Activated CD8-positive, alpha-beta T cell treated with anti-CD3 and anti-CD28 coated beads for 36 hours (primary cell): ENCODE data around the gene CDH10. TPM values are rescaled to one million over a fixed set of nuclear protein-coding genes. Genes with fewer than 3 reads are reported as not detected.

Source experiments
- ATAC-seq: fragments of 200-7000 bp; cut with Tn5 transposase; one replicate; pipeline ENCODE4 v1.10.0; 2021; ENCODE audit warnings: mild to moderate bottlenecking, moderate library complexity
- CTCF ChIA-PET: fragments of 350-600 bp; sonication (Branson Sonifier 250); formaldehyde crosslinking; loops from one replicate; lab custom pipeline; 2021; ENCODE audit warnings: antibody characterized with exemption; lab: Charles Lee
- POLR2A ChIA-PET: fragments of 350-600 bp; sonication (Branson Sonifier 250); formaldehyde crosslinking; loops from one replicate; lab custom pipeline; 2021; ENCODE audit warnings: antibody characterized with exemption; lab: Charles Lee
- DNase-seq: peaks from one replicate; pipeline ENCODE4 v3.0.0-alpha.2; 2020
- H3K27ac Mint-ChIP-seq: one replicate; pipeline ENCODE4 v1.8.0; 2021; ENCODE audit warnings: mild to moderate bottlenecking, mixed read lengths
- H3K27me3 Mint-ChIP-seq: one replicate; pipeline ENCODE4 v1.8.0; 2021; ENCODE audit warnings: mixed read lengths
- H3K36me3 Mint-ChIP-seq: one replicate; pipeline ENCODE4 v1.8.0; 2021; ENCODE audit warnings: low read depth, mixed read lengths
- H3K4me1 Mint-ChIP-seq: one replicate; pipeline ENCODE4 v1.8.0; 2021; ENCODE audit warnings: low read depth, mixed read lengths
- H3K4me3 Mint-ChIP-seq: one replicate; pipeline ENCODE4 v1.8.0; 2021; ENCODE audit warnings: mild to moderate bottlenecking, moderate library complexity, mixed read lengths
- H3K9me3 Mint-ChIP-seq: one replicate; pipeline ENCODE4 v1.8.0; 2021; ENCODE audit warnings: mixed read lengths
- intact Hi-C: fragments of 100-400 bp; cut with micrococcal nuclease; formaldehyde crosslinking; loops from one replicate; pipeline ENCODE4 v1.10.0; 2022
- total RNA-seq, 2 experiments: library from RNA; stranded (reverse); gene quantifications; one replicate each; pipeline ENCODE4 v1.2.3, GENCODE V29; 2021
- TF ChIP-seq, protein P1 (sequence below): fragments of 200-600 bp; IDR thresholded peaks from one replicate; pipeline ENCODE4 v1.8.0; 2022; ENCODE audit warnings: antibody characterized with exemption, mild to moderate bottlenecking

The CDH10 gene
- total RNA-seq, 2 experiments from 2014 or later = not detected

DNA sequence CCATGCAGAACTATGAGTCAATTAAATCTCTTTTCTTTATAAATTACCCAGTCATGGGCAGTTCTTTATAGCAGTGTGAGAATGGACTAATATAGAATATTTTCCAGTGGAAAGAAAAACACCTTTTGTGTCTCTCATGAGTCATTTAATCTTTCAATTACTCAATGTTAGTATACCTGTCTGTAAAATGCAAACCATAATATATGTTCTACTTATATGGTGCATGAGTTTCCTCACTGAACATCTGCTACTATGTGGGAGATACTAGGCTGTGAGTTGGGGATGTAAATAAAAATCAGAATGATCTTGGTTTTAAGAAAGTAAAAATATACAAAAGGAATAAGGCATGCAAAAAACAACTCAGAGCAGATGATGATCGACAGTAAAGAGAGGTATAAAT is 15.0 kb downstream of the CDH10 start:
- H3K27me3 Mint-ChIP-seq = no peaks in the 10 kb centered on the region
- H3K4me3 Mint-ChIP-seq = no peak overlapping the region
- no peaks in the 10 kb centered on the region for H3K36me3 Mint-ChIP-seq
- ChIA-PET CTCF (no interaction called here), POLR2A (no interaction called here)
- ATAC-seq (no peak), DNase-seq (no peak)
- intact Hi-C loops = no loop called here
- TF ChIP-seq, protein P1, sequence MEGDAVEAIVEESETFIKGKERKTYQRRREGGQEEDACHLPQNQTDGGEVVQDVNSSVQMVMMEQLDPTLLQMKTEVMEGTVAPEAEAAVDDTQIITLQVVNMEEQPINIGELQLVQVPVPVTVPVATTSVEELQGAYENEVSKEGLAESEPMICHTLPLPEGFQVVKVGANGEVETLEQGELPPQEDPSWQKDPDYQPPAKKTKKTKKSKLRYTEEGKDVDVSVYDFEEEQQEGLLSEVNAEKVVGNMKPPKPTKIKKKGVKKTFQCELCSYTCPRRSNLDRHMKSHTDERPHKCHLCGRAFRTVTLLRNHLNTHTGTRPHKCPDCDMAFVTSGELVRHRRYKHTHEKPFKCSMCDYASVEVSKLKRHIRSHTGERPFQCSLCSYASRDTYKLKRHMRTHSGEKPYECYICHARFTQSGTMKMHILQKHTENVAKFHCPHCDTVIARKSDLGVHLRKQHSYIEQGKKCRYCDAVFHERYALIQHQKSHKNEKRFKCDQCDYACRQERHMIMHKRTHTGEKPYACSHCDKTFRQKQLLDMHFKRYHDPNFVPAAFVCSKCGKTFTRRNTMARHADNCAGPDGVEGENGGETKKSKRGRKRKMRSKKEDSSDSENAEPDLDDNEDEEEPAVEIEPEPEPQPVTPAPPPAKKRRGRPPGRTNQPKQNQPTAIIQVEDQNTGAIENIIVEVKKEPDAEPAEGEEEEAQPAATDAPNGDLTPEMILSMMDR = no peak
- no peaks in the 10 kb centered on the region for H3K4me1 Mint-ChIP-seq
- H3K27ac Mint-ChIP-seq = no peak overlapping the region
- H3K9me3 Mint-ChIP-seq = peaks cover 5% of the 10 kb centered on the region

DNA sequence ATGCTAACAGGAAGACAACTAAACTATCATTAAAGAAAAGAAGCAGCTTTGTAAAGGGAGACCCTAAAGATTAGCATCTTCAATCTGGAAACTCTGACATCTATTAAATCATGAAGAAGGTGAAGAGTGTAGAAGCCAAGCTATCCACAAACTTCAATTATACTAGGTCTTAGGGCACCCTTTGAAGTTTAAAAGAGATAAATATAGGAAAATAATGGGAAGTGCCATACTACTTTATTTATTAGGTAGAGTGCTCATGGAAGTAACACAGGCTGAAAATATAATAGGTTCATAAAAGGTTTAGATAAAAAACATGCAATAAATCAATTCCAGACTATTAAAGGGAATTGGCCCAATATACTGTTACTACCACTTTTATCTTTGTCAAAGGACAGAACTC is 19.9 kb downstream of the CDH10 start:
- no peaks in the 10 kb centered on the region for H3K27me3 Mint-ChIP-seq
- POLR2A ChIA-PET = no interaction called here
- CTCF ChIA-PET = no interaction called here
- TF ChIP-seq, protein P1 = no peak
- intact Hi-C loops = no loop called here
- no peak for DNase-seq
- H3K27ac Mint-ChIP-seq = no peak overlapping the region
- H3K9me3 Mint-ChIP-seq = peaks cover 5% of the 10 kb centered on the region
- no peaks in the 10 kb centered on the region for H3K36me3 Mint-ChIP-seq
- H3K4me3 Mint-ChIP-seq = no peak overlapping the region
- H3K4me1 Mint-ChIP-seq = no peaks in the 10 kb centered on the region
- ATAC-seq = no peak

DNA sequence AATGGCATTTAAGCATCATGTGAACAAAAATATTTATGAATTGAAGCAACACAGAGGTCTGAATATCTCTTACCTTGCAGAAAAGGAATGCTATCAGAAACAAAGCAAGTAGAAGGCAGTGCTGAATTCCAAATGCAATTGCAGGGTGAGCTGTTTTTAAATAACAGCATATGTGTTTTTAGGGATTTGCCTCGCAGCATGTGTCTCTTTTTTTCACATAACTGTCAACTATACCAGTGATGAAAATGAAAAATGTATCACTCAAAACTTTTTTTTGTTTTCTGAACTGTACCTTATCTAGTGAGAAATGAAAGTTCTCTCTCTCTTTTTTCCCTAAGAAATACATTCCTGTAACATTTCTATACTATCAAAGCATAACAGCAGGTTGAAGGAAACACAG is 21.2 kb downstream of the CDH10 start:
- H3K4me1 Mint-ChIP-seq = no peaks in the 10 kb centered on the region
- no peaks in the 10 kb centered on the region for H3K36me3 Mint-ChIP-seq
- TF ChIP-seq, protein P1 = no peak
- H3K9me3 Mint-ChIP-seq = peaks cover 2% of the 10 kb centered on the region
- no peak overlapping the region for H3K4me3 Mint-ChIP-seq
- ChIA-PET CTCF (no interaction called here), POLR2A (no interaction called here)
- H3K27ac Mint-ChIP-seq = no peak overlapping the region
- ATAC-seq (no peak), DNase-seq (no peak)
- intact Hi-C loops = no loop called here
- no peaks in the 10 kb centered on the region for H3K27me3 Mint-ChIP-seq

DNA sequence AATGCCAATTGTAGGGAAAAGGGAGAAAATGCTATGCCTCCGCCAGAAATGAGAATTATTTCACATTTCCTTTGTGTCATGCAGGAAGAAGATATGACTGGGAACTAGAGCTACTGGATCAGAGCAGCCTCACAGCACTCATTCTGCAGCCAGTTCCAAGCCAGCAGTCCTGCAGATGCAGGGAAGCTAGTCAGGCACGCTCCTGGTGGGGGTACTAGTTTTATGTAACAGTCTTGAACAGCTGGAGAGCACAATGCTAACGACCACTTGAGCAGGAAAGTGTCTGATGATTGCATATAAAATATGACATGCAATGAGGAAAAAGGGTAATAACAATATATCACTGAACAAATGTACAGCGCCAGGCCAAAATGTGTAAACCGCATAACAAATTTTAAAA is 21.7 kb downstream of the CDH10 start:
- intact Hi-C loops = no loop called here
- H3K27me3 Mint-ChIP-seq = no peaks in the 10 kb centered on the region
- CTCF ChIA-PET = no interaction called here
- DNase-seq = no peak
- no peak for ATAC-seq
- no peaks in the 10 kb centered on the region for H3K4me1 Mint-ChIP-seq
- peaks cover 2% of the 10 kb centered on the region for H3K9me3 Mint-ChIP-seq
- H3K36me3 Mint-ChIP-seq = no peaks in the 10 kb centered on the region
- H3K4me3 Mint-ChIP-seq = no peak overlapping the region
- TF ChIP-seq, protein P1 = no peak
- POLR2A ChIA-PET = no interaction called here
- H3K27ac Mint-ChIP-seq = no peak overlapping the region

DNA sequence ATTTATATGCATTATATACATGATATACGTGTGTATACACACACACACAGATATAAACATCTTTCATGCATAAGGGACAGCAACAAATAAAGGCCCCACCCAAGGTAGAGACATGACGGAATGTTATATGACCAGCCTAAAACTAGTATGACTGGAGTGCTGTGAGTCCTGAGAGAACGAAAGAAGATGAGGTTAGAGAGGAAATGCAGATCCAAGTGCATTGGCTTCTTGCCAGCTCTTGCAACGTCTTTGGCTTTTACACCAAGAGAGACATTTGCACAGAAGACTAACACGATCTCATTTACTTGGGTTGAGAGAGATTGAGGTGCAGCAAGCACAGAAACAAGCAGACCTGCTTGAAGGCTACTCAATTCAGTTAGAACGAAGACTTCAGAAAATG is 23.0 kb downstream of the CDH10 start:
- DNase-seq = no peak
- Mint-ChIP-seq H3K4me3 (no peak overlapping the region), H3K4me1 (no peaks in the 10 kb centered on the region), H3K36me3 (no peaks in the 10 kb centered on the region), H3K9me3 (peaks cover 4% of the 10 kb centered on the region), H3K27ac (no peak overlapping the region), H3K27me3 (no peaks in the 10 kb centered on the region)
- ATAC-seq = no peak
- TF ChIP-seq, protein P1 = no peak
- ChIA-PET POLR2A (interaction anchor here (0.5 to 0.7 kb wide), 3 partner anchors 9 to 467 kb away, joined by 3 to 4 read pairs (median 3); no protein-coding TSS in a partner anchor), CTCF (no interaction called here)
- intact Hi-C loops = no loop called here
